T1000 (cell line): ENCODE measurements around the gene DEDD2.

ENCODE experiments used
- DNase-seq: peaks from one replicate; lab custom pipeline; 2025; ENCODE audit warnings: mixed read lengths; lab: John Stamatoyannopoulos, UW

DEDD2 gene

GRCh38 chr19:42170715-42171114 lies 46.8 kb downstream of the DEDD2 start:
- no peak for DNase-seq

DNA sequence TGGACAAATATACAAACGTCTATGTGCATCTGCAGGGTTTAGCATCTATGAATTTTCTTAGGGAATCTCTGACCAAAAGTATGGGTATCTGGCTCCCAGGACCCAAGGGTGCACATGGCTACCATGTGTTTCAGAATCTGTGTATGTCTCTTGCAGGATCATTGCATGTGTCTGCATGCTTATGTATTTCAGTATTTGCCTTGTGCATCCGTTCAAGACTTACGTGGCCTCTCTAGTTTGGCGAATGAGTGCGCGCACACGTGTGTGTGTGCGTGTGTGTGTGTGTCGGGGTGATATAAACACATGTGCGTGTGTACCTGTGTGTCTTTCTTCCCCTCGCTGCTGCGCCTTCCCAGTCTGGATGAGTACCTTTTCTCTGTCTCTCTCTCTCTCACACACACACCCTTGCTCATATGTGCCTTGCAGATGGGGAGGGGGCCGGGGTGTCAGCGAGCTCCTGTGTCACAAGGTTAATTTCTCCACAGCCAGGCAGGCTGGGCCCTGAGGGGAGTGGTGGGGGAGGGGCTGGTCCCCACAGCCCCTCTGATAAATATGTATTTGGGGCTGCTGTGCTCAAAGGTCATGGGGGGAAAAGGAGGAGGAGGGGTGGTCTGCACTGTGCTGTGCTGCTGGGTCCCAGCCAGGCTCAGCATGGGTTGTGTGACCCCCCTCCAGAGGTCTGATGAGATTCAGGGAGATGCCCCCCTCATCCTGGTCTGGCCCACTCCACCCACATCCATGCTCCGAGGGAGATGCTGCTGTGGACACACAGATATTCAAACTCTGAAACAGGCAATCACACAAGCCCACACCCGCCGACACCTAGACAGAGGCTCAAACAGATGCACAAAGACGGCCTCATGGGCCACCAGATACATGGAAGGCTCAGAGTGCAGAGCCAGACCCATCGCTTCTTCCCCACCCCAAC lies 47.7 kb downstream of the DEDD2 start:
- DNase-seq: no peak

DNA sequence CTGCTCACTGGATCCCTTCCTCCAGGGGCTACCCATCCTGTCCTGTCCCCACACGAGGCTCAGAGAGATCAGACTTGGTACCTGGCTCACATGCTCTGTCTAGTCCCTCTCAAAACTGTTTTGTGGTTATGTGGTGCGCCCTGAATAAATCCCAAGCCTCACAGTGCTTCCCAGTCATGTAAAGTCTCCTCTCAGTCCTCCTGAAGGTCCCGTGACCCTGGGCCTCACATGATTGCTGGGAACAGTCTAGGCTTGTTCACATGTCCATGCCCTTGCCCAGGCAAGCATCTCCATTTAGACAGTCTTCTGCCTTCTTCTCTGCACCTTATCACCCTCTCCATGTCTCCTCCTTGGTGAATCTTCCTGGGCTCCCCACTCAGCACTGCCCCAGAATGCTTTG lies 49.3 kb downstream of the DEDD2 start:
- DNase-seq: no peak

DNA sequence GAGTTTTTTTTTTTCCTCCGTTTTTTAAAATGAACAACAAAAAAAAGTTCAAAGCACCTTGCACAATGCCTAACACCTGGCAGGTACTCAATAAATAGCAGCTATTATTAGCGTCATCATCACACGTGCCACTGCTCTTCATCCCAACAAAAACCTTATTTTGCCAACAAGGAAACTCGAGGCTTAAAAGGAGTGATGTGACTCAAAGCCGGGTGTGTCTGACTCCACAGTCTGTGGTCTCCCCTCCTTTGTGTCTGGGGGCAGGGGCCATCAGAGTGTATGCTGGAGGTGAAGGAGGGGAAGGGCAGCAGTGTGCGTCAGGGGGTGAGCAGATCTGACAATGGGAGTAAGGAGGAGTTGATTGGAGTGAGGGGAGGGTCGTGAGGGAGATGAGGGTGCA lies 51.2 kb downstream of the DEDD2 start:
- no peak for DNase-seq

- DNase-seq: no peak
Measured at GRCh38 chr19:42165146-42165545, 52.3 kb downstream of the DEDD2 start.

DNA sequence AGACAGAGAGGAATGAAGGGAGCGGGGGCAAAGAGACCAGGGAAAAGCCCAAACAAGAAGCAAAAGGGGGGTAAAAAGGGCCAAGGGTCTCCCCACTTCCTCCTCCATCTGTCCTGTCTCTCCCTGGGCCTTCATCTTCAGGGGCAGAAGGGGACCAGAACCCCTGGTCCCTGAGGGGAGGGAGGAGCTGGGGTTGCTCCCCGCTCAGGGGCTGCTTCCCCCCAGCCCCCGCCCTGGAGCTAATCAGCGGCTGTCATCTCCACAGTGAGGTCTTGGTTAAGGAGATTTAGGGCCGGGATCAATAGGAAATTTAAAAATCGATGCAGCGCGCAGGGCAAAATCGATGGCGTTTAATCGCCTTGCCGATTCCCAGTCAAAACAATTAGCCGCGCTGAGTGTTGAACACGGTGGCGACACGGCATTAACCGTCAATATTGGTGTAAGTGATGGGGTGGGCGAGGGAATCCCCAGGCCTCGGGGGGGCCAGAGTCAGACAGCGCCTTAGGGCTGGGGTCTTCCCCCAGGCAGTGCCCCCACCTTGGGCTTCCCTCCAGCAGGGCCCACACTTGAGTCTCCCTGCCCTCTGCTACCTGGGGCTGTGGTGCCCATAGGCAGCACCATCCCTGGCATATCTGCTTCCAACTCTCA lies 55.7 kb downstream of the DEDD2 start:
- DNase-seq: no peak

GRCh38 chr19:42159942-42160341 lies 57.5 kb downstream of the DEDD2 start:
- DNase-seq: no peak

DNA sequence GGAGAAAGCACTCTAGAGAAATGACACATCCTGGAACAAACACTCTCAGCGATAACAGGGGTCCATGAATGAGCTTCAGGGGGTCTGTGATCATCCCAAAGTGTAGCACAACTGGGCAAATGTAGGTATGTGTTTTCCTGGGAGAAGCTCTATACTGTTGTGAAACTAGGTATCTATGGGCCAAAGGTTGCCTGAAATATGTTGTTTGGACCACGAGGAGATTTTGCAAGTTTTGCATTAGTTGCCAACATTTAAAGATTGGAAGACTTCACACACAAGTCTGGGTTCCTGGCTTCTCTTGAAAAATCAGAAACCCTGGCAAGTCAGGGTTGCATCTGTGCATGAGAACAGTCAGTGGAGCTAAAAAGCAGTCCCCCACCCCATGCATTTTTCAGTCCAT lies 58.6 kb downstream of the DEDD2 start:
- DNase-seq: no peak

- no peak for DNase-seq
Measured at GRCh38 chr19:42156571-42156970, 60.9 kb downstream of the DEDD2 start.

DNA sequence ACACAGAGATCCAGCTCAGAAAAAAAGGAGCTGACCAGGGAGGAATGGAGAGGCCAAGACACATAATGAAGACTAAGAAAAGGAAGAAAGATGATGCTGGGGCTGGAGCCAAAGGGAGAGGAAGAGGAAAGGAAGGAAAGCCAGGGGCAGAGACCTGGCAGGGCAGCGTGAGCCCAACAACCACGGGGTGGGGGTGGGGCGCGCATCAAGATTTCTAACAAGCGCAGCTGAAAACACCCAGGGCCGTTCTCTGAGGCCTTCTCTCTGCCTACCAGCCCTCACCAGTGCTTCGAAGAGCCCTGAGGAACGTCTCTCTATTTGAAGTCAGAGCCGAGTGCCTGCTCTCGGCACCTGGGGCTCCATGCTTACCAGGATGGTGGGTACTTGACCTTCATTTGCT lies 61.7 kb downstream of the DEDD2 start:
- DNase-seq: no peak

DNA sequence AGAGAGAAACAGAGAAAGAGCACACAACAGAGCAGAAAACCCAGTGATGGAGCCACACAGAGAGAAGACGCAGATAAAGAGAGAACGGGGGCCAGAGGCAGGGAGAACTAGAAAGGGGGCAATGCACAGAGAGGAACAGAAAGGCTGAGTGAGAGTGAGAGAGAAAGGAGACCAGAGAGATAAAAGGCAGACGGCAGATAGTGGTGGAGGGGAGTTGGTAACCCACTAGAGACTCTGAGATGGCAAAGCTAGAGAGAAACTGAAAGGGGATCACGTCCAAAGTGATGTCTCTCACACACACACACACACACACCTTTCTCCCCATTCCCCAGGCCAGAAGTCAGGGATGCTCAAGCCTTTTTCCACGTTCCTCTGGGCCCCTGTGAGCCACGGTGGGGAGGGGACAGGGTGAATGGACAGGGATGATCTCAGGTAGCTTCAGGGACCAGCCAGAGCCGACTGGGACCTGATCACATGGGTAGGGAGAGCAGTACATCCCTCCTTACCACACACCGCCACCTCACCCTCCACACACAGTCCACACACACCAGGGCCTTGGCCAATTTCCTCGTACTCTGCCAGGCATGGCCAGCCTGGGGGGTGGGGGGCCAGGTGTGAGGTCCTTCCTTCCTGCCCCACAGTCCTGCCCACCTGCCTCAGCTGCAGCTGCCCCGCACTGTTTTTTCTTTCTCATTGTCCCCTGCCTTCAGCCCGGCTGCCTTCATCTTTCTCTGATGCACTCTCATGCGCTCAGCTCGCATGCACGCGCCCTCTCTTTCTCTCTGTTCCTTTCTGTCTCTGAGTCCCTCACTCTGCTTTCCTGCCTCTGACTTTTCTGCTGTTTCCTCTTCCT lies 62.8 kb downstream of the DEDD2 start:
- DNase-seq: no peak

DNA sequence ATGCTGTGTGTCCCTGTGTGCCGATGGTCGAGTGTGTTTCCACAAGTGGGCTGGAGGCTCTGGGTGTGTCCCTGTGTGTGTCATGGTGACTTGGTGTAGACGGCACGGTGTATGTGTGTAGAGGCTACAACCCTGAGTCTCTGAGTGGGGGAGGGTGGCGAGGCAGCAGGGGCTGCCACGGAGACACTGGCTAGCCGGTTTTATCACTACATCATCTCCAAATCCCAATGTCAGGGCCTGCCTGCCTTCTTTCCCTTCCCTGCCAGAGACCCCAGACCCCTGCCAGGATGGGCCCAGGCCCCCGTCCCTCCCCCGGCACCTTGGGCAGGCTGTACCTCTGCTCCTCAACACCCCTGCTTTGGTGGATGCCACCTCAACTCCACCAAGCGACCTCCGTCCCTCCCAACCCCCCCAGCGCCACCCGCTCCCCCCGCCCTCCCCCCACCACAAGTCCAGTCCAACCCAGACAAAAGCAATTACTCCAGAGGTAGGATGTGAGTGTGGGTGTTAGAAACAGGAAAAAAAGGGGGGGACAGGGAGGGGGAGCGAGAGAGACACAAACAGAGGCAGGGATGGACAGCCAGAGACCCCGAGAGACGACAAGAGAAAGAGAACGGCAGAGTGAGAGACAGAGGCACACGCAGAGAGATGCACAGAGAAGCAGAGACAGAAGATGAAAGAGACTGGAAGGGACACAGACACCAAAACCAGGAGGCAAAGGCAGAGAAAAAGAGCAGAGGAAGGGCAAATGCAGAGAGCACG lies 63.6 kb downstream of the DEDD2 start:
- no peak for DNase-seq

DNA sequence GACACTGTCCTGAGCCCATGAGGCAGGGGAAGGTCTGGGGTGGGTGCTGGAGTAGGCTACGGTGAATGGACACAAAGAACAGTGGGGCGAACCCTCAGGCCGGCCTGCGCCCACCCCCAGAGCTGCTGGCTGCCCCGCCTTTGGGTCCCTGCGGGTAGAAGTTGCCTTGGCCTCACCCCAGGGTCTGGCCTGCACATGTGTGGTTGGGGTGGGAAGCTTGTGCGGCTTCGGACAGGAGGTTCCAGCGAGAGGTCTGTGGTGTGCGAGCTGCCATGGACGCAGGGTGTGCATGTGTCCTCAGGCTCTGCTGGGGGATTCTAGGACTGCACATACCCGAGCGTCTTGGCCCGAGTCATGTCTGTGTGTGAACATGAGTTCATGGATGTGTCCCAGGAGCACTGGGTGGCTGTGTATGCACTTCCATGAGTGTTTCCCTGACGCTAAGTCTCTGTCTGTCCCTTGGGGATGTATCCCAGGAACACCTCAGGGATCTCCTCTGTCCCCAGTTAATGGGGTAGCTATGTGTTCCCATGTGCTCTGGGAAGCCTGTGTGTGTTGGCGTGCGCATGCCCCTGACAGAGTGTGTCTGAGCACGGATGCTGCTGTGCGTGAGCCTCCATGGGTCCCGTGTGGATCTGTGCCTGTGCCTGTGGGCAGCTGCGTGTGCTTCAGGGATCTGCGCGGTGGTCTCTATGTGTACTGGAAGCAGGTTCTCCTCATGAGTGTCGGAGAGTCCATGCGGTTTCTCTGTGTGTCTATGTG lies 64.4 kb downstream of the DEDD2 start:
- no peak for DNase-seq

DNA sequence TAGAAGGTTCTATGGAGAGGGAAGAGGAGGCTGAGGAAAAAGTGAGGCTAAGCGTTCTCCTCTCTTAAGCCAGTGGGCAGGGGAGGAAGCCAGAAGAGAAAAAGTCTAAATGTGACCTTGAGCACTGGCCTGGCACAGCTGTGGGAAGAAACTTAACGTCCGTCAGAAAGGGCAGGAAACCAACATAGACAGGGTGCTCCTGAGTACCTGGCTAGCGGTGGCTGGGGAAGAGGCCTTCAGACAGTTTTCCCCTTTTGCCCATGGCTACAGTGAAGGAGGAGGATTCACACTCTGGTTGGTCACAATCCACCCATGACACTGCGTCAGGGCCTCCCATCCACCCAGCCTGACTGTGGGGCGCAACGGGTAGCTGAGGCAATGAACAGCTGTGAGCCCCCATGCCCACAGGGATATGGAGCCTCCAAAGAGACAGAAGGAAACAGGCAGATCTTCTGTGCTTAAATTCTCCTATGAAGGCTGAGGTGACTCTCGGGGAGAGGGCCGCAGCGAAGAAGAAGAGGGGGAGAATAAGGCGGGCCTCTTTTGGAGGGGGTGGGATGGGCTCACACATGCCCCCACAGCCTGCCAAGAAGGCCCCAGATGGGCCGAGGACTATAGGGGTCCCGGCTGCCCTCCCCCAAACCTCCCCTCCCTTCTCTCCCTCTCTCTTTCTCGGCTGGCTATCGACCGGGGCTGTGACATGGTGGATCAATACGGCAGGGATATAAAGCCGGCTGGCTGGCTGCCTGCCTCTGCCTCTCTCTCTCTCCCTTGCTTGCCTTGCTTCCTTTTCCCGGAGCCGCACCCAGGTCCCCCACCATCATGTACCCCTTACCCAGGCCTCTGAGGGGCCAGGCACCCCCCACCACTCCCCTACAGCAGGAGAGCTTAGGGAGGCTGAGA lies 65.4 kb downstream of the DEDD2 start:
- no peak for DNase-seq

GRCh38 chr19:42150911-42151361 lies 66.5 kb downstream of the DEDD2 start:
- no peak for DNase-seq

DNA sequence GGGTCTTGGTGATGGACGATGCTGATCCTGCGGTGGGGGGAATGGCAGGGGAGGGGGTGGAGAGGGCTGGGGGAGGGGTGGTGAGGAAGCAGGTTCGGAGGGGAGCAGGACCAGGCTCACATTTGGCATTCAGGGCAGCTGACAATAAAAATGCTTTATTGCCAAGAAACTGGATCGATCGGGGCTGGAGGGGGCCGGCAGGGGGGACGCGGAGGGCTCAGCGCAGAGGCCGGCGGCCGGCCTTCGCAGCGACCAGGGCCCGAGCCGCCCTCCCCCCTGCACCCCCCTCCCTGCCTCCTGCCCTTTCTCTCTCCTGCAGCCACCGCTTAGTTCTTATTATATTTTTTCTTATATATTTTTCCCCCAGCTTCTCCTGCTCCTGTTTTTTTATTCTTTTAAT lies 67.1 kb downstream of the DEDD2 start:
- DNase-seq: no peak

DNA sequence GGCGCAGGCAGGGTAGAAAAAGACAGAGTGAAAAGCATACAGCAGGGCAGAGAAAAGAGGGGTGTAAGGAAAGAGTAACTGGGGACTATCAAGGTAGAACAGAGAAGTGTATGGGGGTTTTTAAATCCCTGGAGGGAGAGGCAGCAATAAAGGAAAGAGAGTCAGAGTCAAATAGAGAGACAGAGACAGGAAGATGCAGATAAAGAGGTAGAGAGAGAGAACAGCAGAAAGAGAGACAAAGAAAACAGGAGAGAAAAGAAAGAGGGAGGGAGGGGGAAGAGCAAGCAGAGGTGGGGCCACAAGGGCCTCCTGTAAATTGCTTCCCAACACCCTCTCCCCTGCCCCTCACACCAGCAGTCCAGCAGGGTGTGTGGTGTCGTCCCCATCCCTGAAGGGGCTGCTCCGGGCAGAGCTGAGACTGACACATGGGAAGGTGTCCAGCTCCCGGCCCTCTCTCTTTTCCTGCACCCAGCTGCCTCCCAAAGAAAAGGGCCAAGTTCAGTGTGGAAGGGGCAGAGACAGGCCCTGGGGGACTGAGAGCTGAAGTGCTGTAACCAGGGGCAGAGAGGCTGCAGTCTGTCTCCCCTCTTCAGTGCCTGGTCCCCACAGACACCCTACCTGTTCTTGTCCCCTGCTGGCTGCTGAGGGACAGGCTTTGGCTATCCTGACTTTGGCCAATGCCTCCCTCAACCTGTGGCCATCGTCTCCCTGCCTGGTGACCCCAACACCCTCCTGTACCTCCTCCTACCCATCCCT lies 67.9 kb downstream of the DEDD2 start:
- no peak for DNase-seq
